Measurements from ENCODE around the gene IQGAP3. TPM values are rescaled to one million over a fixed set of nuclear protein-coding genes. Genes with fewer than 3 reads are reported as not detected.

IQGAP3 gene
- under 1 TPM in 1 of 2 donors, not detected in 1; 0.52 TPM for total RNA-seq

- Histone ChIP-seq H3K9me3 (no peaks in the 10 kb centered on the region), H3K36me3 (replicated peaks in 1 of 2; ENCODE audit: insufficient read depth in 1 of 2, low read depth in 2 of 2) (no peaks in the 10 kb centered on the region), H3K27me3 (no peaks in the 10 kb centered on the region), H3K27ac (no peak within 1 kb of the TSS), H3K4me3 (no peak within 1 kb of the TSS), H3K4me1 (peaks cover 10% of the 10 kb centered on the region)
- intact Hi-C loops (cut with DNase I): no loop called here
- ATAC-seq (peak; percentile 98), DNase-seq (peak; percentile 89 to 92 (median 90))
- 0 to 1% methylated on average over 24 to 38 of the region's 38 CpGs for WGBS, 2 donors
- TF ChIP-seq CTCF (IDR thresholded peaks at IDR 0.05) (no peak), POLR2A (IDR thresholded peaks at IDR 0.05) (no peak)
These were observed at the start of gene IQGAP3 for GRCh38 chr1:156571919-156572662. TSS of gene IQGAP3 (minus strand) at chr1:156572565. CDS start at chr1:156572529, 36 bp downstream.

GRCh38 chr1:156619582-156619955, 47.2 kb upstream of the IQGAP3 start:
- no peaks in the 10 kb centered on the region for H3K9me3 ChIP-seq
- peaks cover 20% of the 10 kb centered on the region for H3K4me1 ChIP-seq
- no peaks in the 10 kb centered on the region for H3K36me3 ChIP-seq (replicated peaks in 1 of 2; ENCODE audit: insufficient read depth in 1 of 2, low read depth in 2 of 2)
- DNase-seq (no peak), ATAC-seq (no peak)
- intact Hi-C loops (cut with DNase I): no loop called here
- H3K27me3 ChIP-seq: peaks cover 0 to 13% of the 10 kb centered on the region in 2 donors
- H3K27ac ChIP-seq: no peak overlapping the region
- TF ChIP-seq CTCF (IDR thresholded peaks at IDR 0.05): no peak
- TF ChIP-seq POLR2A (IDR thresholded peaks at IDR 0.05): no peak
- H3K4me3 ChIP-seq: no peak overlapping the region
- WGBS, 2 donors: 12 to 14% methylated on average over 6 of the region's 6 CpGs

GRCh38 chr1:156618853-156619581, 46.7 kb upstream of the IQGAP3 start, which contains the start of gene HAPLN2:
TSS of gene HAPLN2 (plus strand) at chr1:156619415. CDS start at chr1:156623491, 4,076 bp downstream.
- peaks cover 14% of the 10 kb centered on the region for H3K4me1 ChIP-seq
- 2 to 8% methylated on average over 7 of the region's 7 CpGs for WGBS, 2 donors
- intact Hi-C loops (cut with DNase I): no loop called here
- no peak within 1 kb of the TSS for H3K27ac ChIP-seq
- peak; percentile 25 to 56 (median 36) for DNase-seq
- H3K4me3 ChIP-seq: no peak within 1 kb of the TSS
- no peaks in the 10 kb centered on the region for H3K9me3 ChIP-seq
- H3K36me3 ChIP-seq (replicated peaks in 1 of 2; ENCODE audit: insufficient read depth in 1 of 2, low read depth in 2 of 2): no peaks in the 10 kb centered on the region
- ATAC-seq: peak; percentile 51
- TF ChIP-seq CTCF (IDR thresholded peaks at IDR 0.05) (peak in 6 of 7 experiments; percentile 17 to 52 (median 43)), POLR2A (IDR thresholded peaks at IDR 0.05) (no peak)
- H3K27me3 ChIP-seq: peaks cover 0 to 8% of the 10 kb centered on the region in 2 donors

DNA sequence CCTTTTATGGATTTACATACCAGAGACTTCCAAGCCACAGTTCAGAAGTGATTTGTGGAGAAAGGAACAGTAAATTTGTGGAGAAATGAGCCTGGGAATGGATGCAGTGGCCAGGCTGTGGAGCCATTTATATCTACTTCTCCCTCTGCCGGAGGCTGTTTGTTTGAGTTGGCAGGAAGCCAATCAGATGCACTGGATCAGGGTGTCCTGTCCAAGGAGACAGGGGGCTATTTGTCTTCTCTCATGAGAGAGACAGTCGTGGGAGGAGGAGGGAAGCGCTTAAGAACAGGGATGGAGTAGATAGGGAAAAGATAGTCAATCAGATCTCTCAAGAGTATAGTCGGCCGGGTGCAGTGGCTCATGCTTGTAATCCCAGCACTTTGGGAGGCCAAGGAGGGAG, 44.1 kb upstream of the IQGAP3 start:
- TF ChIP-seq POLR2A (IDR thresholded peaks at IDR 0.05) (no peak), CTCF (IDR thresholded peaks at IDR 0.05) (no peak)
- Histone ChIP-seq H3K27ac (no peak overlapping the region), H3K4me3 (no peak overlapping the region), H3K27me3 (no peaks in the 10 kb centered on the region), H3K36me3 (replicated peaks in 1 of 2; ENCODE audit: insufficient read depth in 1 of 2, low read depth in 2 of 2) (no peaks in the 10 kb centered on the region), H3K4me1 (peaks cover 11% of the 10 kb centered on the region), H3K9me3 (no peaks in the 10 kb centered on the region)
- ATAC-seq (no peak), DNase-seq (peak in 2 of 4 donors; percentile 30 to 37)
- WGBS, 2 donors: 6 to 8% methylated on average over 5 of the region's 5 CpGs
- intact Hi-C loops (cut with DNase I): no loop called here

All from body of pancreas (tissue), 4 donors.